ENCODE results near the gene CT83. TPM values are rescaled to one million over a fixed set of nuclear protein-coding genes. Genes with fewer than 3 reads are reported as not detected.

The CT83 gene, protein sequence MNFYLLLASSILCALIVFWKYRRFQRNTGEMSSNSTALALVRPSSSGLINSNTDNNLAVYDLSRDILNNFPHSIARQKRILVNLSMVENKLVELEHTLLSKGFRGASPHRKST
- polyA plus RNA-seq (2012; ENCODE audit: insufficient read length, low read depth) = not detected

GRCh38 chrX:116462822-116463221 lies at the start of gene CT83:
Gene CT83, minus strand, starts transcription at chrX:116462976. Its CDS starts 120 bp downstream, at chrX:116462856.
- TF ChIP-seq, protein P1, sequence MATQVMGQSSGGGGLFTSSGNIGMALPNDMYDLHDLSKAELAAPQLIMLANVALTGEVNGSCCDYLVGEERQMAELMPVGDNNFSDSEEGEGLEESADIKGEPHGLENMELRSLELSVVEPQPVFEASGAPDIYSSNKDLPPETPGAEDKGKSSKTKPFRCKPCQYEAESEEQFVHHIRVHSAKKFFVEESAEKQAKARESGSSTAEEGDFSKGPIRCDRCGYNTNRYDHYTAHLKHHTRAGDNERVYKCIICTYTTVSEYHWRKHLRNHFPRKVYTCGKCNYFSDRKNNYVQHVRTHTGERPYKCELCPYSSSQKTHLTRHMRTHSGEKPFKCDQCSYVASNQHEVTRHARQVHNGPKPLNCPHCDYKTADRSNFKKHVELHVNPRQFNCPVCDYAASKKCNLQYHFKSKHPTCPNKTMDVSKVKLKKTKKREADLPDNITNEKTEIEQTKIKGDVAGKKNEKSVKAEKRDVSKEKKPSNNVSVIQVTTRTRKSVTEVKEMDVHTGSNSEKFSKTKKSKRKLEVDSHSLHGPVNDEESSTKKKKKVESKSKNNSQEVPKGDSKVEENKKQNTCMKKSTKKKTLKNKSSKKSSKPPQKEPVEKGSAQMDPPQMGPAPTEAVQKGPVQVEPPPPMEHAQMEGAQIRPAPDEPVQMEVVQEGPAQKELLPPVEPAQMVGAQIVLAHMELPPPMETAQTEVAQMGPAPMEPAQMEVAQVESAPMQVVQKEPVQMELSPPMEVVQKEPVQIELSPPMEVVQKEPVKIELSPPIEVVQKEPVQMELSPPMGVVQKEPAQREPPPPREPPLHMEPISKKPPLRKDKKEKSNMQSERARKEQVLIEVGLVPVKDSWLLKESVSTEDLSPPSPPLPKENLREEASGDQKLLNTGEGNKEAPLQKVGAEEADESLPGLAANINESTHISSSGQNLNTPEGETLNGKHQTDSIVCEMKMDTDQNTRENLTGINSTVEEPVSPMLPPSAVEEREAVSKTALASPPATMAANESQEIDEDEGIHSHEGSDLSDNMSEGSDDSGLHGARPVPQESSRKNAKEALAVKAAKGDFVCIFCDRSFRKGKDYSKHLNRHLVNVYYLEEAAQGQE (IDR thresholded peaks at IDR 0.05; ENCODE audit: insufficient read depth in 1 of 2, low read depth in 2 of 2, low read length in 2 of 2) = no peak
- TF ChIP-seq SIN3A (IDR thresholded peaks at IDR 0.05; ENCODE audit: borderline replicate concordance, insufficient read depth, low read length) = no peak
- TF ChIP-seq FOXP2 (optimal IDR thresholded peaks at IDR 0.05; ENCODE audit: borderline replicate concordance, extremely low read depth, extremely low read length, insufficient read depth) = no peak
- no peak for TF ChIP-seq POLR2AphosphoS5 (IDR thresholded peaks at IDR 0.05; ENCODE audit: low read depth, low read length)
- TF ChIP-seq TAF1 (IDR thresholded peaks at IDR 0.05; ENCODE audit: borderline replicate concordance, insufficient read depth, low read length) = no peak

GRCh38 chrX:116499780-116500179 lies 37.0 kb upstream of the CT83 start:
- TF ChIP-seq SIN3A (IDR thresholded peaks at IDR 0.05; ENCODE audit: borderline replicate concordance, insufficient read depth, low read length) (no peak), FOXP2 (optimal IDR thresholded peaks at IDR 0.05; ENCODE audit: borderline replicate concordance, extremely low read depth, extremely low read length, insufficient read depth) (no peak)

GRCh38 chrX:116493271-116493670 lies 30.5 kb upstream of the CT83 start:
- TF ChIP-seq POLR2AphosphoS5 (IDR thresholded peaks at IDR 0.05; ENCODE audit: low read depth, low read length) (no peak), SIN3A (IDR thresholded peaks at IDR 0.05; ENCODE audit: borderline replicate concordance, insufficient read depth, low read length) (no peak), FOXP2 (optimal IDR thresholded peaks at IDR 0.05; ENCODE audit: borderline replicate concordance, extremely low read depth, extremely low read length, insufficient read depth) (no peak), TAF1 (IDR thresholded peaks at IDR 0.05; ENCODE audit: borderline replicate concordance, insufficient read depth, low read length) (no peak)
- TF ChIP-seq, protein P1 (IDR thresholded peaks at IDR 0.05; ENCODE audit: insufficient read depth in 1 of 2, low read depth in 2 of 2, low read length in 2 of 2) = no peak

DNA sequence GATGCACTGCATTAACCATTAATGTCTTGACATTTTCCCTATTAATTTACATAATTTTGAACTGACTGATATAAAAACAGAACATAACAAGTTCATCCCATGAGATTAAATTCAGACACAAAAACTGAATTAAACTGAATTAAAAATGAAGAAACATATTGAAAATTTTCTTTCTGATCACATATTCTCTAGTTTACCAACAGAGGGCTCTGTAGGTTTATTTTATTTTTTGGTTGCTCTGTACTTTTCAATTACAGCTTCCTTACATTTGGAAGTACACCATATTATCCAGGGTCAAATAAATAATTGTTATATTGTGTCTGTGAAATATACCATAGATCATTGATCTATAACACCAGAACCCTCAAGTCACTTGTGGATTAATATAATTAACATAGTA lies 27.3 kb upstream of the CT83 start:
- TF ChIP-seq, protein P1 (IDR thresholded peaks at IDR 0.05; ENCODE audit: insufficient read depth in 1 of 2, low read depth in 2 of 2, low read length in 2 of 2) = no peak
- TF ChIP-seq SIN3A (IDR thresholded peaks at IDR 0.05; ENCODE audit: borderline replicate concordance, insufficient read depth, low read length) (no peak), POLR2AphosphoS5 (IDR thresholded peaks at IDR 0.05; ENCODE audit: low read depth, low read length) (no peak), FOXP2 (optimal IDR thresholded peaks at IDR 0.05; ENCODE audit: borderline replicate concordance, extremely low read depth, extremely low read length, insufficient read depth) (no peak), TAF1 (IDR thresholded peaks at IDR 0.05; ENCODE audit: borderline replicate concordance, insufficient read depth, low read length) (no peak)

DNA sequence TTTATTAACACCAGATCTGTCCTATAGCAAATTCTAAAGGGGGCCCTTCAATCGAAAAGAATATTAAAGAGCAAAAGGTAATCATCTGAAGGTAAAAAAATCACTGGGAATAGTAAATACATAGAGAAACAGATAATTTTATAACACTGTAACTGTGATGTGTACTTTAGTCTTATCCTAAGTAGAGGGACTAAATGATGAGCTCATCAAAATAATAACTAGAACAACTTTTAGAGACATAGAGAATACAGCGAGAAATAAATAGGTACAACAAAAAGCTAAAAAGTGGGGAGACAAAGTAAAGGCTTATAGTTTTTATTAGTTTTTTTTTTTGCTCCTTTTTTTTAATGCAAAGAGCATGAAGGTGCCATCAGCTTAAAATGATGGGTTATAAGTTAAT lies 17.3 kb upstream of the CT83 start:
- TF ChIP-seq, protein P1 (IDR thresholded peaks at IDR 0.05; ENCODE audit: insufficient read depth in 1 of 2, low read depth in 2 of 2, low read length in 2 of 2) = no peak
